Lower leg skin (tissue), 4 donors: ENCODE data around the gene NPLOC4. TPM values are rescaled to one million over a fixed set of nuclear protein-coding genes. Genes with fewer than 3 reads are reported as not detected.
A peak's percentile ranks its signal among the peaks of the same experiment; 100 is the strongest.

Source experiments
- DNase-seq, 2 donors: peaks; one replicate each; pipeline ENCODE4 v3.0.0-alpha.2; 2019; ENCODE audit warnings: low spot score in 2 of 2
- H3K4me3 ChIP-seq: fragments of 200-600 bp; sonication (generic); 2 replicates; pipeline ENCODE4 v1.5.1; 2017; ENCODE audit warnings: mild to moderate bottlenecking, low read depth; ENCODE audit not compliant: poor library complexity, severe bottlenecking
- POLR2A ChIP-seq, 2 donors: fragments of 450-650 bp; IDR thresholded peaks; one replicate each; pipeline ENCODE4 v1.6.1; 2016 to 2017; ENCODE audit warnings: antibody characterized with exemption in 2 of 2, mild to moderate bottlenecking in 1 of 2, moderate library complexity in 1 of 2
- WGBS, 2 donors: methylation state at CpG; one replicate each; pipeline ENCODE4 v1.1.5; 2018; 5-methylcytosine and 5-hydroxymethylcytosine counted together
- intact Hi-C: fragments of 100-400 bp; cut with DNase I; formaldehyde crosslinking; loops from one replicate; pipeline ENCODE4 v1.15.0; 2023; ENCODE audit warnings: low total_unique reads
- total RNA-seq, 4 donors: library from RNA; depleted of rRNA; stranded (reverse); fragments of >200 nt; gene quantifications; one replicate each; pipeline ENCODE4 v1.1.0, GENCODE V29; 2016
- TF ChIP-seq, protein P1 (sequence below), 3 donors: fragments of 450-650 bp; IDR thresholded peaks; one replicate each; pipeline ENCODE4 v1.5.1; 2016; ENCODE audit warnings: antibody characterized with exemption in 3 of 3, mild to moderate bottlenecking in 3 of 3, moderate library complexity in 2 of 3

The NPLOC4 gene
- total RNA-seq, 4 donors from 2014 or later: 49.3 to 78.7 (median 67.8) TPM

DNA sequence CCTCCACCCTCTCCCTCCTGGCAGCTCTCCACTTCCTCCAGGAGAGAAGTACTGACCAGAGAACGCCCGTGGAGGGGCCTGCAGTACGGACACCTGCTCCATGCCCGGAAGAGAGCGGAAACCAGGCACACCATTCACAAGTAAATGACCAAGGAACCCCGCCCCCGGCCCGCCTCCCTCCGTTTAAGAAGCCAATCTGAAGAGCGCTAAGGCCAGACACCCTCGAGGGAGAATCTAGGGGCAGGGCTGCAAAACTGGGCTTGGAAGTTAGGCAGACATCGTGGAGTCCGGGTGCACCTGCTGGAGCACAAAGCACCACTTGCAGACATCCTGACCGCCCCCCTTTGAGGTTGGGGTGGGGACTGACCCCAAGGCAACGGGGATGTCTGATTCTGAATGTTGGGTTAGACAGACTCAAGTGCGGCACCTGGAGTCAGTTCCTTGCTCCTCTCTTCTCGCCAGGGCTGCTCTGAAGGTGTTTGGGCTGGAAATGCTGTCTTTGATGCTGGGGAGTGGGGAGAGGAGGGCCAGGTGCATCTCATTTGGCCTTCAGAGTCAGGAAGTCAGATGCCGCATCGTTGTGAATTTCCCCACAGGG, 83.8 kb downstream of the NPLOC4 start:
- 1% methylated on average over 17 to 19 of the region's 19 CpGs for WGBS, 2 donors
- DNase-seq: peak; percentile 72 to 94
- intact Hi-C loops: no loop called here
- no peak for TF ChIP-seq POLR2A (IDR thresholded peaks at IDR 0.05)
- TF ChIP-seq, protein P1, sequence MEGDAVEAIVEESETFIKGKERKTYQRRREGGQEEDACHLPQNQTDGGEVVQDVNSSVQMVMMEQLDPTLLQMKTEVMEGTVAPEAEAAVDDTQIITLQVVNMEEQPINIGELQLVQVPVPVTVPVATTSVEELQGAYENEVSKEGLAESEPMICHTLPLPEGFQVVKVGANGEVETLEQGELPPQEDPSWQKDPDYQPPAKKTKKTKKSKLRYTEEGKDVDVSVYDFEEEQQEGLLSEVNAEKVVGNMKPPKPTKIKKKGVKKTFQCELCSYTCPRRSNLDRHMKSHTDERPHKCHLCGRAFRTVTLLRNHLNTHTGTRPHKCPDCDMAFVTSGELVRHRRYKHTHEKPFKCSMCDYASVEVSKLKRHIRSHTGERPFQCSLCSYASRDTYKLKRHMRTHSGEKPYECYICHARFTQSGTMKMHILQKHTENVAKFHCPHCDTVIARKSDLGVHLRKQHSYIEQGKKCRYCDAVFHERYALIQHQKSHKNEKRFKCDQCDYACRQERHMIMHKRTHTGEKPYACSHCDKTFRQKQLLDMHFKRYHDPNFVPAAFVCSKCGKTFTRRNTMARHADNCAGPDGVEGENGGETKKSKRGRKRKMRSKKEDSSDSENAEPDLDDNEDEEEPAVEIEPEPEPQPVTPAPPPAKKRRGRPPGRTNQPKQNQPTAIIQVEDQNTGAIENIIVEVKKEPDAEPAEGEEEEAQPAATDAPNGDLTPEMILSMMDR (IDR thresholded peaks at IDR 0.05): no peak
- H3K4me3 ChIP-seq: peak overlapping the region; percentile 80

DNA sequence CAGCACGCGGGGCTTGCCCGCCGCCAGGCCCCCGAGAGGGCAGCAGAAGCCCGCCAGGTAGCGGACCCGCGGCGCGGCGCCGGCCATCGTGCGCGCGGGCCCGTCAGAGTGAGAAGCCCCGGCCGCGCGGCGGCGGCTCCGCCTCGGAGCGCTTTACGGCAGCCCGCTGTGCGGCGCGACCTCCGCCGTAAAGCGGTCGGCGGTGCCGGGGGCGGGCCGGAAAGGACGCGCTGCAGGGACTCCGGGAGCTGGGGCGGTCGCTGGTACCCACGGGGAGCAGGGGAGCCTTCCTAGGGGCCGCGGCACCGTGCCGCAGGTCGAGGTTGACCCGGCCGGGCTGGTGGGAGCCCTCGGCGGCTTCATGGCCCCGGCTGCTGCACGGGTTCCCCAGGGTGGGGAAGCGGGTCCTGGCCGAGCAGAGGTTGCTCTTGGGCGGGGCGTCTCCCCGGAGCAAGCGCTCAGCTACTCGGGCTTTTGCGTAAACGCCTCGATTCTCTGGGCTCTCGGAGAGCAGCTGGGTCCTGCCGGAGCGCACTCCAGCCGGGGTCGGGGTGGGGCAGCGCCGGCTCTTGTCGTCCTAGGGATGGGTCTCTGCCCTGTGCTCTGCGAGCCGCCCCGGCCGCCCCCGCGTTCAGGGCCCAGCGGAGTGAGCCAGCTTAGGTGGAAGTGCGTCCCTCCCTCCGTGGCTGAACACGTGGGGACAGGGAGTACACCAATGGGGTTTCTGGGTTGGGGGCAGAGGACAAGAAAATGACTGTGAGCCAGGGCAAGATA, 84.5 kb downstream of the NPLOC4 start, which contains the start of gene FAAP100:
TSS of gene FAAP100 (minus strand) at position 110 of the 774 bp plus-strand sequence. CDS start at position 87, 23 bp downstream.
- peak; percentile 59 to 95 for DNase-seq
- WGBS, 2 donors: 0 to 1% methylated on average over 24 of the region's 85 CpGs
- TF ChIP-seq, protein P1 (IDR thresholded peaks at IDR 0.05): no peak
- TF ChIP-seq POLR2A (IDR thresholded peaks at IDR 0.05): no peak
- peak within 1 kb of the TSS; percentile 80 for H3K4me3 ChIP-seq
- intact Hi-C loops: no loop called here

DNA sequence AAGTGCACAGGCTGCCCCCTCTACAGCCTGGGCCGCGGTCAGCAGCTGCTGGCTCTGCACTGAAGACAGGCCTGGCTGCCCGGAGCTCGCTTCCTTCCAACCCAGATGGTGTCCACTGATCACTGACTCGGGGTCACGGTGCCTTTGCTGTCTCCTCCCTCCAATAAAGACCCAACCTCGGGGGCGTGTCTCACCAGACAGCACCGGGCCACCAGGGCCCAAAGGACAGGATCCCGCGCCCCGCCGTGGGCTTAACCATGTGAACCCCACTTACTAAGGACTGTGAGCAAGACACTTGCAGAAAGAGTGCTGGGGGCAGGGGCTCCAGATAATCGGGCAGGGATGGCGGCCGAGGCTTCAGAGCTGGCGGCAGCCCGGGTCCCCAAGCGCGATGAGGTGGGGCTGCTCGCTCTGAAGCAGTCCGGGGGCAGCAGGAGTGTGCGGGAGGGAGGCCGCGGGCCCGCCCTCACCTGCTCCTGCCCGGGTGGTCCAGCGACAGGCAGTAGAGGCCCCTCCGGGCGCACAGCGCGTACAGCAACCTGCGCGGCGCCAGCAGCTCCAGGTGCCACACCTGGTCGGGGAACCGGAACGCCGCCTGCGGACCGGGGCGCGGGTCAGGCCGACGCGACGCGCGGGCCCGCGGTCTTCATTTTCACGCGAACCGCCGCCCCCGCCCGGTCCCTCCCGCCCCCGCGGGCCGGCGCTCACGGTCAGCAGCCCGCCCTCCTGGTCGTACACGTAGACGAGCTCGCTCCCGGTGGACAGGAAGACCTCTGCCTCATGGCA, 85.3 kb downstream of the NPLOC4 start:
- WGBS, 2 donors: 1 to 5% methylated on average over 15 to 55 of the region's 69 CpGs
- TF ChIP-seq, protein P1 (IDR thresholded peaks at IDR 0.05): no peak
- no peak for TF ChIP-seq POLR2A (IDR thresholded peaks at IDR 0.05)
- peak overlapping the region; percentile 80 for H3K4me3 ChIP-seq
- intact Hi-C loops: no loop called here
- no peak for DNase-seq

DNA sequence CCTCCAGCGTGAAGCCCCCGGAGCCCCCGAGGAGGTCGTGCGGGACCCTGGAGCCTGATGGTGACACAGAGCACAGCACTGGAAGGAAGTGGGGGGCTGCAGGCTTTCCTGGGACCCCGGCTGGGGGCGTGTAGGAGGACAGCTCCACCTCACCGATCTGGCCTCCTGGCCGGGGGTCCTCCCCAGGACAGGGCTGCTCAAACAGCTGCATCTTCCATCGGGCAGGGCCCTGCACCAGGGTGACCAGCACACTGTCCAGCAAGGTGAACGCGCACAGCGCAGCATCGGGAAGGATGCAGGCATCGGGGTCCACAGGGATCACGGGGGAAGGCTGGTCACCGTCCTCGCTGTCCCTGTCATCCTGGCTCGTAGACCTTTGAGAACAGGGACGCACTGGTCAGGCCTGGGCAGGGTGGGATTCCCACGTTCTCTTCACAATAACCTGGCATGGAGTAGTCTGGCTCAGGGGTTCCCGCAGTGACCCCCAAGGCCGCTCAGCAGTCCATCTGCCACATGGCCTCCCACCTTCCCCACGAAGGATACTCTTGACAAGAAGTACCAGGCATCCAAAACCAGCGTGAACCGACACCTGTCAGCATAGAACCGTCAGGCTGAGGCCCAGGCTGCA, 86.0 kb downstream of the NPLOC4 start:
- TF ChIP-seq, protein P1 (IDR thresholded peaks at IDR 0.05): no peak
- TF ChIP-seq POLR2A (IDR thresholded peaks at IDR 0.05): no peak
- intact Hi-C loops: no loop called here
- no peak overlapping the region for H3K4me3 ChIP-seq
- DNase-seq: no peak
- 77 to 79% methylated on average over 24 to 27 of the region's 27 CpGs for whole genome bisulfite sequencing, 2 donors

DNA sequence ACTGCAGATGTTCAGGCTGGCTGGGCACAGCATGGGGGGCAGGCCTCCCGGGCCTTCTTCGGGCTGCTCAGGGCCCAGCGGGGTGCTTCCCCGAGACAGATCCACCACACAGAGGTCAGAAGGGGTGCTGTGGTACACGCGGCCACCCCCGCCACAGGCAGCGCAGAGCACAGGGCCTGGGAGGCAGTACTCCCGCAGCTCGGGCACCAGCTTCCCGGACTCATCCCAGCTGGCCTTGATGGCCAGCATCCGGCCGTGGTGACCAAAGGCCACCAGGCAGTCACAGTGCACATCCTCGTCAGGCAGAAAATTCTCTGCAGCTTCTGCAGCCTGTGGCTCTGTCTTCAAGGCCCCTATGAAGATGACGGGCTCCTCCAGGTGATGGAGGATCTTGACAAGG, 86.6 kb downstream of the NPLOC4 start:
- no peak for DNase-seq
- no peak overlapping the region for H3K4me3 ChIP-seq
- intact Hi-C loops: no loop called here
- 90 to 95% methylated on average over 7 to 15 of the region's 15 CpGs for WGBS, 2 donors
- TF ChIP-seq POLR2A (IDR thresholded peaks at IDR 0.05): no peak
- TF ChIP-seq, protein P1 (IDR thresholded peaks at IDR 0.05): no peak
